K562 (cell line): Measurements from ENCODE around the gene GULP1. TPM values are rescaled to one million over a fixed set of nuclear protein-coding genes. Genes with fewer than 3 reads are reported as not detected.
A peak's percentile ranks its signal among the peaks of the same experiment; 100 is the strongest.

Experiments
- ARNT ChIP-seq, 2 experiments: fragments of 450-650 bp; IDR thresholded peaks; 2 replicates each; pipeline ENCODE4 v1.6.1; 2016; ENCODE audit warnings: mild to moderate bottlenecking in 1 of 2
- CTBP1 ChIP-seq: fragments of 450-650 bp; IDR thresholded peaks from 2 replicates; pipeline ENCODE4 v1.6.1; 2016; ENCODE audit warnings: borderline replicate concordance
- HDAC2 ChIP-seq: fragments of 450-650 bp; IDR thresholded peaks from 2 replicates; pipeline ENCODE4 v1.6.1; 2016; ENCODE audit warnings: mild to moderate bottlenecking
- MAFK ChIP-seq: IDR thresholded peaks from 2 replicates; pipeline ENCODE4 v1.6.1; 2011; ENCODE audit warnings: low read length, improper control_type of control experiment
- MEIS2 ChIP-seq: fragments of 450-650 bp; IDR thresholded peaks from 2 replicates; pipeline ENCODE4 v1.6.1; 2014; ENCODE audit warnings: mild to moderate bottlenecking; ENCODE audit not compliant: partially characterized antibody
- MYNN ChIP-seq, 2 experiments: sonication (generic); formaldehyde crosslinking in 1 of 2; IDR thresholded peaks; 2 replicates each; pipeline versions ENCODE4 v1.5.0 to v1.6.1; 2016 to 2020; ENCODE audit warnings: antibody characterized with exemption in 1 of 2, missing genetic modification reagents in 1 of 2
- SMAD4 ChIP-seq: fragments of 250-450 bp; sonication (Bioruptor Pico); conservative IDR thresholded peaks from 2 replicates; pipeline ENCODE4 v1.8.0; 2021; ENCODE audit warnings: inconsistent platforms, mild to moderate bottlenecking, moderate library complexity
- SOX6 ChIP-seq: fragments of 450-650 bp; IDR thresholded peaks from 2 replicates; pipeline ENCODE4 v1.6.1; 2014; ENCODE audit warnings: mild to moderate bottlenecking
- ZNF121 ChIP-seq: sonication (generic); formaldehyde crosslinking; conservative IDR thresholded peaks from 2 replicates; pipeline ENCODE4 v1.8.0; 2022; ENCODE audit warnings: missing genetic modification reagents
- ZNF766 ChIP-seq: fragments of 200-800 bp; sonication (Bioruptor generic); conservative IDR thresholded peaks from 2 replicates; pipeline ENCODE4 v1.6.1; 2016; ENCODE audit warnings: missing genetic modification characterization, missing compliant biosample characterization
- ZNF780A ChIP-seq: fragments of 250-450 bp; sonication (Bioruptor Pico); IDR thresholded peaks from 2 replicates; pipeline ENCODE4 v1.5.0; 2021; ENCODE audit warnings: mild to moderate bottlenecking
- polyA plus RNA-seq, 8 experiments: library from polyadenylated mRNA; depleted of rRNA in 4 of 8; stranded (reverse) in 5 of 8; unstranded in 3 of 8; fragments of >200 nt; fragmentation: Nextera tagmentation in 2 of 8; fragmentation: Illumina TruSeq in 1 of 8; extraction: Ambion mirVana in 2 of 8; extraction: Trizol in 1 of 8; gene quantifications; 2 replicates each; pipeline versions ENCODE4 v1.2.1 to v1.2.3, GENCODE V29; 2011 to 2014; ENCODE audit warnings: inconsistent platforms in 1 of 8, missing spikeins in 1 of 8
- total RNA-seq, 7 experiments: library from RNA; depleted of rRNA in 6 of 7; stranded (reverse); fragments of >200 nt in 6 of 7; fragmentation: Illumina TruSeq in 2 of 7; extraction: Trizol in 2 of 7; gene quantifications; 2 replicates each; pipeline versions ENCODE4 v1.2.1 to v1.2.3, GENCODE V29; 2011 to 2021; ENCODE audit warnings: low replicate concordance in 1 of 7
- TF ChIP-seq, protein P1 (sequence below): fragments of 450-650 bp; IDR thresholded peaks from 2 replicates; pipeline ENCODE4 v1.6.1; 2016; ENCODE audit warnings: mild to moderate bottlenecking, moderate library complexity
- TF ChIP-seq, protein P2 (sequence below): sonication (generic); formaldehyde crosslinking; IDR thresholded peaks from 2 replicates; pipeline ENCODE4 v1.8.0; 2022; ENCODE audit warnings: mild to moderate bottlenecking, missing genetic modification reagents

GULP1 gene
- total and polyA plus RNA-seq, 9 of the 15 experiments (the other 6 are each of a cell fraction or from before 2014, with no cell fraction given), result 8.5 to 25.3 (median 19.5) TPM

DNA sequence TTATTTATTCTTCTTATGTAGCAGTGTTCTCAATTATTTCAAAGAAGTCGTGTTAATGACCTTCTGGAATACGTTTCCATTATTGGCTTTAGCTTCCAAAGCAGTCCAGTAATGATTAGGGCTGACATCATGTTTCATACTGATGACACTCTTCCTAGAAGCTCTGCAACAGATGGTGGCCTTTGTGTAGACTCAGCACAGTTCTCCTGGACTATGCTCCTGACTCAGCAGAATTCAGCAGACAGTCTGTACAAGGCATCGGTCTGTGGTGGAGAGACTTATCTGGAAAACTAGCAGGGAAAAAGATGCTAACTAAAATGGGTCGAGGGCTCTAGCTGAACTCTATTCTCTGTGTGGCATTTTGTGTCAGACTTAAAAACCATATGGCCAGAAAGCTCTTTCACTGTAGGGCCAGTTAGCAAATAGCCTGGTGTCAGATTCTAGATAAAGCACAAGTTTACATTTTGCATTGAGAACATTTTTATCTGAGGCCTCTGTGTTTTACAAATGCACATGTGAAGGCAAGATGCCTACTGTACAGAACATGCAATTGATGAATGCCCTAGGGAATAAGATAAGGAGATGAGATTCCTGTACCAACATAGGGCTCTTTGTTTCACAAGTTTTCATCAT is 35.1 kb downstream of the GULP1 start (continued):
- TF ChIP-seq, protein P1, sequence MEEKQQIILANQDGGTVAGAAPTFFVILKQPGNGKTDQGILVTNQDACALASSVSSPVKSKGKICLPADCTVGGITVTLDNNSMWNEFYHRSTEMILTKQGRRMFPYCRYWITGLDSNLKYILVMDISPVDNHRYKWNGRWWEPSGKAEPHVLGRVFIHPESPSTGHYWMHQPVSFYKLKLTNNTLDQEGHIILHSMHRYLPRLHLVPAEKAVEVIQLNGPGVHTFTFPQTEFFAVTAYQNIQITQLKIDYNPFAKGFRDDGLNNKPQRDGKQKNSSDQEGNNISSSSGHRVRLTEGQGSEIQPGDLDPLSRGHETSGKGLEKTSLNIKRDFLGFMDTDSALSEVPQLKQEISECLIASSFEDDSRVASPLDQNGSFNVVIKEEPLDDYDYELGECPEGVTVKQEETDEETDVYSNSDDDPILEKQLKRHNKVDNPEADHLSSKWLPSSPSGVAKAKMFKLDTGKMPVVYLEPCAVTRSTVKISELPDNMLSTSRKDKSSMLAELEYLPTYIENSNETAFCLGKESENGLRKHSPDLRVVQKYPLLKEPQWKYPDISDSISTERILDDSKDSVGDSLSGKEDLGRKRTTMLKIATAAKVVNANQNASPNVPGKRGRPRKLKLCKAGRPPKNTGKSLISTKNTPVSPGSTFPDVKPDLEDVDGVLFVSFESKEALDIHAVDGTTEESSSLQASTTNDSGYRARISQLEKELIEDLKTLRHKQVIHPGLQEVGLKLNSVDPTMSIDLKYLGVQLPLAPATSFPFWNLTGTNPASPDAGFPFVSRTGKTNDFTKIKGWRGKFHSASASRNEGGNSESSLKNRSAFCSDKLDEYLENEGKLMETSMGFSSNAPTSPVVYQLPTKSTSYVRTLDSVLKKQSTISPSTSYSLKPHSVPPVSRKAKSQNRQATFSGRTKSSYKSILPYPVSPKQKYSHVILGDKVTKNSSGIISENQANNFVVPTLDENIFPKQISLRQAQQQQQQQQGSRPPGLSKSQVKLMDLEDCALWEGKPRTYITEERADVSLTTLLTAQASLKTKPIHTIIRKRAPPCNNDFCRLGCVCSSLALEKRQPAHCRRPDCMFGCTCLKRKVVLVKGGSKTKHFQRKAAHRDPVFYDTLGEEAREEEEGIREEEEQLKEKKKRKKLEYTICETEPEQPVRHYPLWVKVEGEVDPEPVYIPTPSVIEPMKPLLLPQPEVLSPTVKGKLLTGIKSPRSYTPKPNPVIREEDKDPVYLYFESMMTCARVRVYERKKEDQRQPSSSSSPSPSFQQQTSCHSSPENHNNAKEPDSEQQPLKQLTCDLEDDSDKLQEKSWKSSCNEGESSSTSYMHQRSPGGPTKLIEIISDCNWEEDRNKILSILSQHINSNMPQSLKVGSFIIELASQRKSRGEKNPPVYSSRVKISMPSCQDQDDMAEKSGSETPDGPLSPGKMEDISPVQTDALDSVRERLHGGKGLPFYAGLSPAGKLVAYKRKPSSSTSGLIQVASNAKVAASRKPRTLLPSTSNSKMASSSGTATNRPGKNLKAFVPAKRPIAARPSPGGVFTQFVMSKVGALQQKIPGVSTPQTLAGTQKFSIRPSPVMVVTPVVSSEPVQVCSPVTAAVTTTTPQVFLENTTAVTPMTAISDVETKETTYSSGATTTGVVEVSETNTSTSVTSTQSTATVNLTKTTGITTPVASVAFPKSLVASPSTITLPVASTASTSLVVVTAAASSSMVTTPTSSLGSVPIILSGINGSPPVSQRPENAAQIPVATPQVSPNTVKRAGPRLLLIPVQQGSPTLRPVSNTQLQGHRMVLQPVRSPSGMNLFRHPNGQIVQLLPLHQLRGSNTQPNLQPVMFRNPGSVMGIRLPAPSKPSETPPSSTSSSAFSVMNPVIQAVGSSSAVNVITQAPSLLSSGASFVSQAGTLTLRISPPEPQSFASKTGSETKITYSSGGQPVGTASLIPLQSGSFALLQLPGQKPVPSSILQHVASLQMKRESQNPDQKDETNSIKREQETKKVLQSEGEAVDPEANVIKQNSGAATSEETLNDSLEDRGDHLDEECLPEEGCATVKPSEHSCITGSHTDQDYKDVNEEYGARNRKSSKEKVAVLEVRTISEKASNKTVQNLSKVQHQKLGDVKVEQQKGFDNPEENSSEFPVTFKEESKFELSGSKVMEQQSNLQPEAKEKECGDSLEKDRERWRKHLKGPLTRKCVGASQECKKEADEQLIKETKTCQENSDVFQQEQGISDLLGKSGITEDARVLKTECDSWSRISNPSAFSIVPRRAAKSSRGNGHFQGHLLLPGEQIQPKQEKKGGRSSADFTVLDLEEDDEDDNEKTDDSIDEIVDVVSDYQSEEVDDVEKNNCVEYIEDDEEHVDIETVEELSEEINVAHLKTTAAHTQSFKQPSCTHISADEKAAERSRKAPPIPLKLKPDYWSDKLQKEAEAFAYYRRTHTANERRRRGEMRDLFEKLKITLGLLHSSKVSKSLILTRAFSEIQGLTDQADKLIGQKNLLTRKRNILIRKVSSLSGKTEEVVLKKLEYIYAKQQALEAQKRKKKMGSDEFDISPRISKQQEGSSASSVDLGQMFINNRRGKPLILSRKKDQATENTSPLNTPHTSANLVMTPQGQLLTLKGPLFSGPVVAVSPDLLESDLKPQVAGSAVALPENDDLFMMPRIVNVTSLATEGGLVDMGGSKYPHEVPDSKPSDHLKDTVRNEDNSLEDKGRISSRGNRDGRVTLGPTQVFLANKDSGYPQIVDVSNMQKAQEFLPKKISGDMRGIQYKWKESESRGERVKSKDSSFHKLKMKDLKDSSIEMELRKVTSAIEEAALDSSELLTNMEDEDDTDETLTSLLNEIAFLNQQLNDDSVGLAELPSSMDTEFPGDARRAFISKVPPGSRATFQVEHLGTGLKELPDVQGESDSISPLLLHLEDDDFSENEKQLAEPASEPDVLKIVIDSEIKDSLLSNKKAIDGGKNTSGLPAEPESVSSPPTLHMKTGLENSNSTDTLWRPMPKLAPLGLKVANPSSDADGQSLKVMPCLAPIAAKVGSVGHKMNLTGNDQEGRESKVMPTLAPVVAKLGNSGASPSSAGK, result peak; percentile 24; the same call in 1 of the 2 replicates
- TF ChIP-seq, protein P2, sequence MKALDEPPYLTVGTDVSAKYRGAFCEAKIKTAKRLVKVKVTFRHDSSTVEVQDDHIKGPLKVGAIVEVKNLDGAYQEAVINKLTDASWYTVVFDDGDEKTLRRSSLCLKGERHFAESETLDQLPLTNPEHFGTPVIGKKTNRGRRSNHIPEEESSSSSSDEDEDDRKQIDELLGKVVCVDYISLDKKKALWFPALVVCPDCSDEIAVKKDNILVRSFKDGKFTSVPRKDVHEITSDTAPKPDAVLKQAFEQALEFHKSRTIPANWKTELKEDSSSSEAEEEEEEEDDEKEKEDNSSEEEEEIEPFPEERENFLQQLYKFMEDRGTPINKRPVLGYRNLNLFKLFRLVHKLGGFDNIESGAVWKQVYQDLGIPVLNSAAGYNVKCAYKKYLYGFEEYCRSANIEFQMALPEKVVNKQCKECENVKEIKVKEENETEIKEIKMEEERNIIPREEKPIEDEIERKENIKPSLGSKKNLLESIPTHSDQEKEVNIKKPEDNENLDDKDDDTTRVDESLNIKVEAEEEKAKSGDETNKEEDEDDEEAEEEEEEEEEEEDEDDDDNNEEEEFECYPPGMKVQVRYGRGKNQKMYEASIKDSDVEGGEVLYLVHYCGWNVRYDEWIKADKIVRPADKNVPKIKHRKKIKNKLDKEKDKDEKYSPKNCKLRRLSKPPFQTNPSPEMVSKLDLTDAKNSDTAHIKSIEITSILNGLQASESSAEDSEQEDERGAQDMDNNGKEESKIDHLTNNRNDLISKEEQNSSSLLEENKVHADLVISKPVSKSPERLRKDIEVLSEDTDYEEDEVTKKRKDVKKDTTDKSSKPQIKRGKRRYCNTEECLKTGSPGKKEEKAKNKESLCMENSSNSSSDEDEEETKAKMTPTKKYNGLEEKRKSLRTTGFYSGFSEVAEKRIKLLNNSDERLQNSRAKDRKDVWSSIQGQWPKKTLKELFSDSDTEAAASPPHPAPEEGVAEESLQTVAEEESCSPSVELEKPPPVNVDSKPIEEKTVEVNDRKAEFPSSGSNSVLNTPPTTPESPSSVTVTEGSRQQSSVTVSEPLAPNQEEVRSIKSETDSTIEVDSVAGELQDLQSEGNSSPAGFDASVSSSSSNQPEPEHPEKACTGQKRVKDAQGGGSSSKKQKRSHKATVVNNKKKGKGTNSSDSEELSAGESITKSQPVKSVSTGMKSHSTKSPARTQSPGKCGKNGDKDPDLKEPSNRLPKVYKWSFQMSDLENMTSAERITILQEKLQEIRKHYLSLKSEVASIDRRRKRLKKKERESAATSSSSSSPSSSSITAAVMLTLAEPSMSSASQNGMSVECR (CRISPR knock-in tag), result no peak
- TF ChIP-seq ZNF780A (CRISPR knock-in tag) (no peak), ZNF766 (CRISPR knock-in tag) (peak; percentile 36; the same call in 1 of the 2 replicates), ZNF121 (no peak), ARNT (IDR thresholded peaks at IDR 0.05) (0 out of 4 replicates have a peak, but pooled peaks of 1 of the 2 experiments have one; percentile 56), CTBP1 (0 out of 2 replicates have a peak, but pooled peaks have one; percentile 43), MYNN (IDR thresholded peaks at IDR 0.05) (no peak), MYNN (CRISPR knock-in tag; IDR thresholded peaks at IDR 0.05) (no peak), SOX6 (peak; percentile 43), MAFK (peak; percentile 99), HDAC2 (0 out of 2 replicates have a peak, but pooled peaks have one; percentile 48), SMAD4 (CRISPR knock-in tag) (peak; percentile 77), MEIS2 (peak; percentile 39)
